Mesendoderm (in vitro differentiated cells): ENCODE measurements around the gene LEFTY2. TPM values are rescaled to one million over a fixed set of nuclear protein-coding genes. Genes with fewer than 3 reads are reported as not detected.

Experiments
- DNase-seq: peaks from one replicate; pipeline ENCODE4 v3.0.0; 2013
- H2AK5ac ChIP-seq: 2 replicates; pipeline ENCODE4 v1.6.1; 2013; ENCODE audit warnings: low read length, inconsistent platforms
- H2BK120ac ChIP-seq: 2 replicates; pipeline ENCODE4 v1.6.1; 2013; ENCODE audit warnings: low read depth, mild to moderate bottlenecking, low read length, moderate library complexity, mixed read lengths
- H2BK15ac ChIP-seq: replicated peaks from 2 replicates; pipeline ENCODE4 v1.6.1; 2013; ENCODE audit warnings: low read depth, mild to moderate bottlenecking, moderate library complexity
- H2BK5ac ChIP-seq: 2 replicates; pipeline ENCODE4 v1.6.1; 2013; ENCODE audit warnings: low read length, inconsistent platforms
- H3K18ac ChIP-seq: 2 replicates; pipeline ENCODE4 v1.6.1; 2013; ENCODE audit warnings: mild to moderate bottlenecking, low read length, mixed read lengths
- H3K23ac ChIP-seq: one replicate; pipeline ENCODE4 v1.6.1; 2013; ENCODE audit warnings: low read length
- H3K27ac ChIP-seq: 2 replicates; pipeline ENCODE4 v1.5.1; 2013; ENCODE audit warnings: low read depth, mild to moderate bottlenecking, inconsistent platforms, low read length, moderate library complexity
- H3K27me3 ChIP-seq: 2 replicates; pipeline ENCODE4 v1.6.1; 2013; ENCODE audit warnings: low read length, control low read depth, mild to moderate bottlenecking, inconsistent platforms; ENCODE audit not compliant: insufficient read depth, poor library complexity
- H3K36me3 ChIP-seq: 2 replicates; pipeline ENCODE4 v1.6.1; 2013; ENCODE audit warnings: low read length, inconsistent platforms; ENCODE audit not compliant: control insufficient read depth, insufficient read depth
- H3K4ac ChIP-seq: one replicate; pipeline ENCODE4 v1.6.1; 2013; ENCODE audit warnings: low read depth, mild to moderate bottlenecking, low read length, moderate library complexity
- H3K4me1 ChIP-seq: 2 replicates; pipeline ENCODE4 v1.6.1; 2013; ENCODE audit warnings: low read depth, low read length, inconsistent platforms; ENCODE audit not compliant: control insufficient read depth
- H3K4me2 ChIP-seq: 2 replicates; pipeline ENCODE4 v1.6.1; 2013; ENCODE audit warnings: low read length
- H3K4me3 ChIP-seq: 2 replicates; pipeline ENCODE4 v1.5.1; 2013; ENCODE audit warnings: mild to moderate bottlenecking, low read length
- H3K56ac ChIP-seq: one replicate; pipeline ENCODE4 v1.6.1; 2013; ENCODE audit warnings: low read length
- H3K79me1 ChIP-seq: 2 replicates; pipeline ENCODE4 v1.6.1; 2013; ENCODE audit warnings: low read length, inconsistent platforms
- H3K79me2 ChIP-seq: 2 replicates; pipeline ENCODE4 v1.6.1; 2013; ENCODE audit warnings: mild to moderate bottlenecking, low read length; ENCODE audit not compliant: control insufficient read depth, insufficient read depth
- H3K9ac ChIP-seq: 2 replicates; pipeline ENCODE4 v1.6.1; 2013; ENCODE audit warnings: low read length, inconsistent platforms
- H4K5ac ChIP-seq: one replicate; pipeline ENCODE4 v1.6.1; 2013; ENCODE audit warnings: low read length
- H4K8ac ChIP-seq: one replicate; pipeline ENCODE4 v1.6.1; 2013; ENCODE audit warnings: low read depth, mild to moderate bottlenecking, control low read depth, low read length, moderate library complexity
- WGBS: extraction: QIAGEN DNeasy Blood & Tissue Kit; methylation state at CpG from one replicate; pipeline ENCODE4 v1.1.7; 2013; ENCODE audit warnings: low lambda C conversion rate, missing lambda C conversion rate; ENCODE audit not compliant: insufficient coverage; ENCODE audit errors: extremely low coverage; 5-methylcytosine and 5-hydroxymethylcytosine counted together
- polyA plus RNA-seq, 2 experiments: library from polyadenylated mRNA; stranded (reverse); fragments of 200-250 nt; gene quantifications; one replicate each; pipeline ENCODE4 v1.2.3, GENCODE V29; 2013

LEFTY2 gene, protein sequence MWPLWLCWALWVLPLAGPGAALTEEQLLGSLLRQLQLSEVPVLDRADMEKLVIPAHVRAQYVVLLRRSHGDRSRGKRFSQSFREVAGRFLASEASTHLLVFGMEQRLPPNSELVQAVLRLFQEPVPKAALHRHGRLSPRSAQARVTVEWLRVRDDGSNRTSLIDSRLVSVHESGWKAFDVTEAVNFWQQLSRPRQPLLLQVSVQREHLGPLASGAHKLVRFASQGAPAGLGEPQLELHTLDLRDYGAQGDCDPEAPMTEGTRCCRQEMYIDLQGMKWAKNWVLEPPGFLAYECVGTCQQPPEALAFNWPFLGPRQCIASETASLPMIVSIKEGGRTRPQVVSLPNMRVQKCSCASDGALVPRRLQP
- 11.8 TPM for polyA plus RNA-seq (2013, experiment 1 of 2)
- 13.3 TPM for polyA plus RNA-seq (2013, experiment 2 of 2)

DNA sequence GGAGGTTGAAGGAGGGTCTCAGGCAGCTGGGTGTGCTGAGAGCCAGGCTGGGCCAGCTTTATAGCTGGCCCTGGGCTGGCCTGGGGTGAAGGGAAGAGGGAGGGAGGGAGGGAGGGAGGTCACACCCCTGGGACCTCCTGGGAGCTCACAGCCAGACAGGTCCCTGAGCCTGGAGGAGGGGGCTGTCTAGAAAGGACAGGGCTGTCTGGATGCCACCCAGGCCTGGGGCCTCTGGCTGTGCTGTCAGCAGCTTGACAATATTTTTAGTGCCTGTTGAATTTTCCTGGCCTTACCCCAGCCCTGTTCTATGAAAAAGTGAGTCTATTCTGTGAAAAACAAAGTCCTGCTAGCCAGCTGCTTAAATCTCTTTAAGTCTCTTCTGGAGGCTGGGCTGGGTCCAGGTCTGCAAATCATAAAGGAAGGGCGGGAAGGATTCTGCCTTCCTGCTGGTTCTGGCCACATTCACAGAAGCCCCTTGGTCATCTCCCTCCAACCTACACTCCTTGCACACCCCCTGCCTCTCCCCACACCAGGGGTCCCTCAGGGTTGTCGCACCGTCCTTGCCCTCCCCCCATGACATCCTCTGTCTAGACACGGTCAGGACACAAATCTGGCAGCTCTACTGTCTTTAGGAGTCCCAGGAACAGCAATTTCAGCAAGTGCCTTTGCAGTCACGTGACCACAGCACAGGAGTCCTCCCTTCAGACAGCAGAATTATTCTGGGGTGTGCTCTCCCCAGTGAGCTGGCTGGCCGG lies at the start of gene LEFTY2:
Gene LEFTY2, minus strand, starts transcription at position 34 of the 755 bp plus-strand sequence. CDS start 80 bp downstream, outside the sequence.
- WGBS, result no CpG with 5 or more reads among the region's 6 CpGs

DNA sequence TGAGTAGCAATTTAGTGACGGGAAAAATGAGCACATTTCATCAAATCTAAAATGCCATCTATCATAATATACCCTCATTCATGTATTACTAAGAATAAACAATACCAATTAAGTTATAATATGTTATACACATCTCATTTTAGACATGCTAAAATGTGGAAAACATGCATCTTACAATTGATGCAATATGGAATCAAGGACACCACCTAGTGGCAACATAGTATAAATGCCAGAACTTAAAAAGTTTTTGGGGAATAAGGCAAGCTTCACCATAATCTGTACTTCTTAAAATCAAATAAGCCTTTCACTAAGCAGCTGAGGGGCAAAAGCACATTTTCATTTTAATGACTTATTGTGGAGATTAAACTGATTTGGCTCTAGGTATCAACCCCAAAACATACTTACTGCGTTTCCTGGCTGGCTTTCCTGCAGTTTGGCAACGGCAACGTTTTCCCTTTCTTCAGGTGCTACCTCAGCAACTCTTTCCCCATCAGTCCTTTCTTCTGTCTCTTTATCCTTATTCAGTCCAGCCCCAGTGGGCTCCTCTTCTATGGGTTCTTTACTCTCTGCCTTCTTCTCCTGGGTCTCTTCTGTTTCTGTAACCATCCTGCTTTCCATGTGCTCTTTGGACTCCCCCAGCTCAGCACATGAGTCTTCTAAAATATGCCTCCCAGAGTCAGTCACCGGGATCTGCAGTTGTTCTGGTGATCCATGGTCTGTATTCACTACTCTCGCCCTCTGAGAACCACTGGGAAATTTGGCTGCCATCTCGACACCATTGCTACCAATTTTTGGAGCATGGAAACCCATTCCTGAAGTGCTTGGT lies 46.7 kb upstream of the LEFTY2 start:
- Histone ChIP-seq H3K27ac (no peak overlapping the region), H3K4me1 (no peaks in the 10 kb centered on the region), H3K4ac (no peak overlapping the region), H3K27me3 (no peaks in the 10 kb centered on the region), H3K18ac (no peak overlapping the region), H3K9ac (no peak overlapping the region), H4K8ac (no peak overlapping the region), H3K79me2 (no peaks in the 10 kb centered on the region), H3K4me3 (no peak overlapping the region), H2BK120ac (no peak overlapping the region), H2BK15ac (no peak overlapping the region), H3K4me2 (no peak overlapping the region), H2AK5ac (no peak overlapping the region), H3K23ac (no peak overlapping the region), H3K36me3 (peaks cover 4% of the 10 kb centered on the region), H2BK5ac (no peak overlapping the region), H4K5ac (no peak overlapping the region), H3K56ac (no peak overlapping the region), H3K79me1 (no peaks in the 10 kb centered on the region)
- no CpG with 5 or more reads among the region's 7 CpGs for WGBS
- peak; percentile 32 for DNase-seq

More for the DNA sequence above, at the start of gene LEFTY2:
- Histone ChIP-seq H2AK5ac (peak within 1 kb of the TSS; percentile 66), H3K4me1 (peaks cover 16% of the 10 kb centered on the region), H3K79me1 (no peaks in the 10 kb centered on the region), H2BK5ac (peak within 1 kb of the TSS; percentile 52), H2BK120ac (no peak within 1 kb of the TSS), H3K79me2 (no peaks in the 10 kb centered on the region), H3K4ac (no peak within 1 kb of the TSS), H3K56ac (peak within 1 kb of the TSS; percentile 68), H3K9ac (peak within 1 kb of the TSS; percentile 4), H4K8ac (no peak within 1 kb of the TSS), H3K4me3 (no peak within 1 kb of the TSS), H3K27me3 (no peaks in the 10 kb centered on the region), H2BK15ac (no peak within 1 kb of the TSS), H3K36me3 (no peaks in the 10 kb centered on the region), H3K27ac (peak within 1 kb of the TSS; percentile 49), H4K5ac (no peak within 1 kb of the TSS), H3K18ac (peak within 1 kb of the TSS; percentile 46), H3K4me2 (no peak within 1 kb of the TSS), H3K23ac (no peak within 1 kb of the TSS)
- no peak for DNase-seq

DNA sequence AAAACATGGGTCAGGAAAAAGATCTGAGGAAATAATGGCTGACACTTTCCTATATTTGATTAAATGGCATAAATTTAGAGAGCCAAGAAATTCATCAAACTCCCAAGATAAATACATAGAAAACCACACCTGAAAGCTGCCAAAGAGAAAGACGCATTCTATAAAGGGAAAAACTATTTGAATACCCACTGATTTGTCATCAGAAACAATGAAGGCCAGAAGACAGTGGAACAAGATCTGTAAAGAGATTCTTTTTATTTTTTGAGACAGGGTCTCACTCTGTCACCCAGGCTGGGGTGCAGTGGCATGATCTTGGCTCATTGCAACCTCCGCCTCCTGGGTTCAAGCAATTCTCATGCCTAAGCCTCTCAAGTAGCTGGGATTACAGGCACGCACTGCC lies 40.7 kb upstream of the LEFTY2 start:
- Histone ChIP-seq H4K5ac (no peak overlapping the region), H4K8ac (no peak overlapping the region), H3K79me2 (no peaks in the 10 kb centered on the region), H3K18ac (no peak overlapping the region), H3K4me3 (no peak overlapping the region), H3K4me1 (no peaks in the 10 kb centered on the region), H3K23ac (no peak overlapping the region), H3K4me2 (no peak overlapping the region), H3K79me1 (no peaks in the 10 kb centered on the region), H2BK15ac (no peak overlapping the region), H2BK120ac (no peak overlapping the region), H3K36me3 (peaks cover 5% of the 10 kb centered on the region), H2AK5ac (no peak overlapping the region), H2BK5ac (no peak overlapping the region), H3K56ac (no peak overlapping the region), H3K9ac (no peak overlapping the region), H3K27ac (no peak overlapping the region), H3K27me3 (no peaks in the 10 kb centered on the region), H3K4ac (no peak overlapping the region)
- DNase-seq, result no peak
- no CpG with 5 or more reads among the region's 3 CpGs for WGBS

GRCh38 chr1:225980005-225980836 lies 39.2 kb upstream of the LEFTY2 start:
- no peak overlapping the region for H2BK15ac ChIP-seq
- H3K56ac ChIP-seq, result no peak overlapping the region
- H3K18ac ChIP-seq, result no peak overlapping the region
- H3K9ac ChIP-seq, result no peak overlapping the region
- H2AK5ac ChIP-seq, result no peak overlapping the region
- H3K4me1 ChIP-seq, result no peaks in the 10 kb centered on the region
- H3K36me3 ChIP-seq, result peaks cover 4% of the 10 kb centered on the region
- H4K5ac ChIP-seq, result no peak overlapping the region
- no peak overlapping the region for H2BK120ac ChIP-seq
- WGBS, result no CpG with 5 or more reads among the region's 5 CpGs
- no peak overlapping the region for H4K8ac ChIP-seq
- no peak overlapping the region for H3K27ac ChIP-seq
- H2BK5ac ChIP-seq, result no peak overlapping the region
- no peak for DNase-seq
- H3K79me1 ChIP-seq, result no peaks in the 10 kb centered on the region
- no peaks in the 10 kb centered on the region for H3K79me2 ChIP-seq
- H3K27me3 ChIP-seq, result no peaks in the 10 kb centered on the region
- H3K4me2 ChIP-seq, result no peak overlapping the region
- H3K4me3 ChIP-seq, result no peak overlapping the region
- no peak overlapping the region for H3K23ac ChIP-seq
- no peak overlapping the region for H3K4ac ChIP-seq

GRCh38 chr1:225979421-225979820 lies 38.4 kb upstream of the LEFTY2 start:
- Histone ChIP-seq H3K9ac (no peak overlapping the region), H3K27ac (no peak overlapping the region), H3K18ac (no peak overlapping the region), H3K4me1 (no peaks in the 10 kb centered on the region), H2BK5ac (no peak overlapping the region), H4K5ac (no peak overlapping the region), H2AK5ac (no peak overlapping the region), H3K4me3 (no peak overlapping the region), H3K4ac (no peak overlapping the region), H3K36me3 (peaks cover 3% of the 10 kb centered on the region), H3K79me1 (no peaks in the 10 kb centered on the region), H3K27me3 (no peaks in the 10 kb centered on the region), H2BK120ac (no peak overlapping the region), H3K56ac (no peak overlapping the region), H3K79me2 (no peaks in the 10 kb centered on the region), H3K23ac (no peak overlapping the region), H4K8ac (no peak overlapping the region), H3K4me2 (no peak overlapping the region), H2BK15ac (no peak overlapping the region)
- no peak for DNase-seq
- no CpG with 5 or more reads among the region's 1 CpG for WGBS
